PC-3 (cell line): Measurements from ENCODE around the gene FOXQ1. TPM values are rescaled to one million over a fixed set of nuclear protein-coding genes. Genes with fewer than 3 reads are reported as not detected.
A peak's percentile ranks its signal among the peaks of the same experiment; 100 is the strongest.

ENCODE experiments used
- ATAC-seq: fragments of 200-7000 bp; cut with Tn5 transposase; 2 replicates; pipeline ENCODE4 v1.9.1; 2020; ENCODE audit warnings: mild to moderate bottlenecking, moderate library complexity
- BruUV-seq: library from RNA; stranded (reverse); fragments of 400-500 nt; replicated peaks from 2 replicates; lab custom pipeline; 2021; lab: Mats Ljungman, UMichigan
- CTCF ChIA-PET: fragments of 300-600 bp; sonication (Branson Sonifier 250); formaldehyde crosslinking; loops from one replicate; lab custom pipeline; 2022; ENCODE audit warnings: antibody characterized with exemption; lab: Charles Lee
- POLR2A ChIA-PET: fragments of 300-600 bp; sonication (Branson Sonifier 250); formaldehyde crosslinking; loops from one replicate; lab custom pipeline; 2022; ENCODE audit warnings: antibody characterized with exemption; ENCODE audit not compliant: unreplicated experiment; lab: Charles Lee
- DNase-seq: peaks from one replicate; pipeline ENCODE4 v3.0.0-alpha.2; 2015
- H2AFZ ChIP-seq: fragments of 300-600 bp; sonication (generic); 2 replicates; pipeline ENCODE4 v1.6.0; 2016; ENCODE audit warnings: antibody characterized with exemption, low read length
- H3F3A ChIP-seq: fragments of 300-600 bp; sonication (generic); one replicate; pipeline ENCODE4 v1.6.0; 2017; ENCODE audit warnings: antibody characterized with exemption, low read length, control low read depth, mild to moderate bottlenecking; ENCODE audit not compliant: unreplicated experiment
- H3K27ac ChIP-seq: fragments of 300-600 bp; sonication (generic); 2 replicates; pipeline ENCODE4 v1.5.1; 2016; ENCODE audit warnings: mild to moderate bottlenecking, low read length
- H3K27me3 ChIP-seq: fragments of 300-600 bp; sonication (generic); 2 replicates; pipeline ENCODE4 v1.6.1; 2016; ENCODE audit warnings: low read length, mixed read lengths
- H3K36me3 ChIP-seq: fragments of 300-600 bp; sonication (generic); 2 replicates; pipeline ENCODE4 v1.6.1; 2016; ENCODE audit warnings: low read depth, mixed run types, low read length, mixed read lengths
- H3K4me1 ChIP-seq: fragments of 300-600 bp; sonication (generic); 2 replicates; pipeline ENCODE4 v1.5.1; 2016; ENCODE audit warnings: low read length; ENCODE audit not compliant: insufficient read depth
- H3K4me2 ChIP-seq: fragments of 300-600 bp; sonication (generic); 2 replicates; pipeline ENCODE4 v1.6.0; 2016; ENCODE audit warnings: low read length
- H3K4me3 ChIP-seq: fragments of 300-600 bp; sonication (generic); 2 replicates; pipeline ENCODE4 v1.5.1; 2016; ENCODE audit warnings: mild to moderate bottlenecking, low read length, mixed read lengths
- H3K79me2 ChIP-seq: fragments of 300-600 bp; sonication (generic); 2 replicates; pipeline ENCODE4 v1.6.1; 2017; ENCODE audit warnings: low read length, mixed read lengths
- H3K9ac ChIP-seq: fragments of 300-600 bp; sonication (generic); 2 replicates; pipeline ENCODE4 v1.6.0; 2016; ENCODE audit warnings: mild to moderate bottlenecking, low read length
- H3K9me2 ChIP-seq: fragments of 300-600 bp; sonication (generic); replicated peaks from 2 replicates; pipeline ENCODE4 v1.6.1; 2016; ENCODE audit warnings: mixed run types, low read length, mixed read lengths
- H3K9me3 ChIP-seq: fragments of 300-600 bp; sonication (generic); 2 replicates; pipeline ENCODE4 v1.6.1; 2016; ENCODE audit warnings: low read length, mixed read lengths
- H4K20me1 ChIP-seq: fragments of 300-600 bp; sonication (generic); 2 replicates; pipeline ENCODE4 v1.6.1; 2016; ENCODE audit warnings: low read length, mixed read lengths
- CTCF ChIP-seq: fragments of 300-600 bp; sonication (generic); conservative IDR thresholded peaks from 2 replicates; pipeline ENCODE4 v1.5.1; 2017; ENCODE audit warnings: antibody characterized with exemption, low read depth, mild to moderate bottlenecking, low read length
- EZH2 ChIP-seq: fragments of 300-600 bp; sonication (generic); IDR thresholded peaks from one replicate; pipeline ENCODE4 v1.6.1; 2017; ENCODE audit warnings: antibody characterized with exemption, mild to moderate bottlenecking, low read length; ENCODE audit not compliant: unreplicated experiment
- EZH2phosphoT487 ChIP-seq: fragments of 300-600 bp; sonication (generic); IDR thresholded peaks from 2 replicates; pipeline ENCODE4 v1.6.1; 2018; ENCODE audit warnings: mild to moderate bottlenecking, antibody characterized with exemption, low read length, borderline replicate concordance
- intact Hi-C: fragments of 100-400 bp; cut with micrococcal nuclease; formaldehyde crosslinking; loops from 2 replicates; pipeline ENCODE4 v1.9.0; 2023
- total RNA-seq: library from RNA; depleted of rRNA; stranded (reverse); fragments of >200 nt; gene quantifications from 2 replicates; pipeline ENCODE4 v1.2.3, GENCODE V29; 2014

Gene FOXQ1
- total RNA-seq, 1 experiment from 2014 or later, result 7.5 TPM

GRCh38 chr6:1267057-1267732 is 44.7 kb upstream of the FOXQ1 start:
- Histone ChIP-seq H3K9ac (no peak overlapping the region), H3F3A (no peaks in the 10 kb centered on the region), H4K20me1 (no peaks in the 10 kb centered on the region), H3K4me3 (no peak overlapping the region), H3K4me1 (peaks cover 13% of the 10 kb centered on the region), H3K79me2 (no peaks in the 10 kb centered on the region), H3K9me2 (0 out of 2 replicates have a peak, but pooled peaks cover 6% of the 10 kb centered on the region), H3K27me3 (no peaks in the 10 kb centered on the region), H3K9me3 (no peaks in the 10 kb centered on the region), H3K36me3 (no peaks in the 10 kb centered on the region), H3K4me2 (peak overlapping the region; percentile 56), H2AFZ (peak overlapping the region; percentile 18), H3K27ac (peak overlapping the region; percentile 39)
- intact Hi-C loops, result loop anchor here (1.0 to 5.0 kb wide), 2 partner anchors 45 to 68 kb away; partner anchors contain the start of gene FOXQ1
- ATAC-seq (peak; percentile 92), DNase-seq (peak; percentile 86)
- ChIA-PET CTCF (interaction anchor here (0.6 kb wide), 1 partner anchor 11 kb away, joined by 3 read pairs; no protein-coding TSS in a partner anchor), POLR2A (no interaction called here)
- TF ChIP-seq CTCF (no peak), EZH2phosphoT487 (no peak), EZH2 (no peak)
- BruUV-seq, result no TSS peak

GRCh38 chr6:1267790-1268762 is 43.8 kb upstream of the FOXQ1 start:
- DNase-seq (no peak), ATAC-seq (no peak)
- no TSS peak for BruUV-seq
- CTCF ChIA-PET, result no interaction called here
- Histone ChIP-seq H3K9me2 (0 out of 2 replicates have a peak, but pooled peaks cover 6% of the 10 kb centered on the region), H3K9ac (no peak overlapping the region), H4K20me1 (no peaks in the 10 kb centered on the region), H2AFZ (peak overlapping the region; percentile 18; the same call in 1 of the 2 replicates), H3K27me3 (no peaks in the 10 kb centered on the region), H3K9me3 (no peaks in the 10 kb centered on the region), H3K4me1 (peaks cover 13% of the 10 kb centered on the region), H3K4me2 (peak overlapping the region; percentile 56; the same call in 1 of the 2 replicates), H3F3A (no peaks in the 10 kb centered on the region), H3K36me3 (no peaks in the 10 kb centered on the region), H3K4me3 (no peak overlapping the region), H3K79me2 (no peaks in the 10 kb centered on the region), H3K27ac (peak overlapping the region; percentile 39)
- TF ChIP-seq CTCF (no peak), EZH2 (no peak), EZH2phosphoT487 (no peak)
- POLR2A ChIA-PET, result interaction anchor here (0.6 kb wide), 1 partner anchor 290 kb away, joined by 6 read pairs; no protein-coding TSS in a partner anchor
- intact Hi-C loops, result loop anchor here (1.0 to 5.0 kb wide), 2 partner anchors 44 to 67 kb away; partner anchors contain the start of gene FOXQ1
